ENCODE data around the gene GARNL3. TPM values are rescaled to one million over a fixed set of nuclear protein-coding genes. Genes with fewer than 3 reads are reported as not detected.

GARNL3 gene
- total and polyA plus RNA-seq, 2 donors (not counting 3 experiments of a cell fraction or from before 2014, with no cell fraction given), result 1.4 to 8.3 TPM

GRCh38 chr9:127277770-127278169 is 13.2 kb downstream of the GARNL3 start:
- FAIRE-seq, result no peak

GRCh38 chr9:127278372-127278771 is 13.8 kb downstream of the GARNL3 start:
- FAIRE-seq (no peak), DNase-seq (ENCODE audit: low read depth, low spot score) (no peak)
- intact Hi-C loops (cut with micrococcal nuclease) (no loop called here), dilution Hi-C loops (cut with MboI; ENCODE audit: extremely low pct_ligation_motif_present, low sequenced_read_pairs) (no loop called here)
- Histone ChIP-seq H3K36me3 (ENCODE audit: control insufficient read depth in 2 of 2, extremely low read depth in 1 of 2, insufficient read depth in 2 of 2, low read length in 2 of 2) (no peaks in the 10 kb centered on the region), H3K9me1 (replicated peaks; ENCODE audit: control insufficient read depth, extremely low read depth, insufficient read depth, low read length) (no peaks in the 10 kb centered on the region), H2AFZ (ENCODE audit: low read depth, low read length) (no peak overlapping the region), H3K9ac (replicated peaks; ENCODE audit: extremely low read depth, insufficient read depth, low read length) (no peak overlapping the region), H3K4me1 (ENCODE audit: control insufficient read depth, extremely low read depth, insufficient read depth, low read length) (no peaks in the 10 kb centered on the region), H3K27ac (ENCODE audit: insufficient read depth, low read depth, low read length) (no peak overlapping the region), H3K4me2 (ENCODE audit: insufficient read depth, low read length) (no peak overlapping the region), H3K27me3 (ENCODE audit: control insufficient read depth in 2 of 2, insufficient read depth in 2 of 2, low read length in 2 of 2) (no peaks in the 10 kb centered on the region), H3K9me3 (replicated peaks; ENCODE audit: control insufficient read depth, insufficient read depth, low read length) (no peaks in the 10 kb centered on the region), H3K4me3 (replicated peaks in 1 of 3; ENCODE audit: insufficient read depth in 1 of 3, low read depth in 1 of 3, low read length in 3 of 3) (no peak overlapping the region), H3K79me2 (ENCODE audit: control insufficient read depth, insufficient read depth, low read length) (no peaks in the 10 kb centered on the region), H4K20me1 (replicated peaks; ENCODE audit: control insufficient read depth, extremely low read depth, insufficient read depth, low read length) (no peaks in the 10 kb centered on the region)
- CTCF ChIA-PET, result no interaction called here
- no peak for TF ChIP-seq MAX (IDR thresholded peaks at IDR 0.05; ENCODE audit: insufficient read depth, insufficient read length)
- no peak for TF ChIP-seq EZH2 (IDR thresholded peaks at IDR 0.05; ENCODE audit: borderline replicate concordance, low read depth, low read length, severe bottlenecking)
- no peak for TF ChIP-seq POLR2AphosphoS5 (IDR thresholded peaks at IDR 0.05; ENCODE audit: insufficient read depth, low read depth, low read length)
- no peak for TF ChIP-seq GATA2 (IDR thresholded peaks at IDR 0.05; ENCODE audit: insufficient read depth, insufficient read length, low read depth, low read length)
- no peak for TF ChIP-seq CTCF (IDR thresholded peaks at IDR 0.05; ENCODE audit: extremely low read depth in 1 of 2, insufficient read depth in 1 of 2, low read depth in 1 of 2, low read length in 2 of 2)
- TF ChIP-seq FOS (IDR thresholded peaks at IDR 0.05; ENCODE audit: borderline replicate concordance, insufficient read depth, low read length), result no peak
- TF ChIP-seq POLR2A (IDR thresholded peaks at IDR 0.05; ENCODE audit: low read depth, low read length), result no peak
- TF ChIP-seq JUN (IDR thresholded peaks at IDR 0.05; ENCODE audit: borderline replicate concordance, insufficient read depth, insufficient read length, low read depth), result no peak
- TF ChIP-seq MYC (IDR thresholded peaks at IDR 0.05; ENCODE audit: low read depth, low read length), result no peak
- no TSS peak for BruUV-seq (replicated peaks)
- POLR2A ChIA-PET, result no interaction called here

More at GRCh38 chr9:127277770-127278169, 13.2 kb downstream of the GARNL3 start:
- TF ChIP-seq CTCF (IDR thresholded peaks at IDR 0.05; ENCODE audit: extremely low read depth in 1 of 2, insufficient read depth in 1 of 2, low read depth in 1 of 2, low read length in 2 of 2), result no peak
- no peak for TF ChIP-seq POLR2AphosphoS5 (IDR thresholded peaks at IDR 0.05; ENCODE audit: insufficient read depth, low read depth, low read length)
- Histone ChIP-seq H2AFZ (ENCODE audit: low read depth, low read length) (no peak overlapping the region), H3K9ac (replicated peaks; ENCODE audit: extremely low read depth, insufficient read depth, low read length) (no peak overlapping the region), H3K9me1 (replicated peaks; ENCODE audit: control insufficient read depth, extremely low read depth, insufficient read depth, low read length) (no peaks in the 10 kb centered on the region), H3K27ac (ENCODE audit: insufficient read depth, low read depth, low read length) (no peak overlapping the region), H4K20me1 (replicated peaks; ENCODE audit: control insufficient read depth, extremely low read depth, insufficient read depth, low read length) (no peaks in the 10 kb centered on the region), H3K9me3 (replicated peaks; ENCODE audit: control insufficient read depth, insufficient read depth, low read length) (no peaks in the 10 kb centered on the region), H3K4me1 (ENCODE audit: control insufficient read depth, extremely low read depth, insufficient read depth, low read length) (no peaks in the 10 kb centered on the region), H3K4me3 (replicated peaks in 1 of 3; ENCODE audit: insufficient read depth in 1 of 3, low read depth in 1 of 3, low read length in 3 of 3) (no peak overlapping the region), H3K4me2 (ENCODE audit: insufficient read depth, low read length) (no peak overlapping the region), H3K36me3 (ENCODE audit: control insufficient read depth in 2 of 2, extremely low read depth in 1 of 2, insufficient read depth in 2 of 2, low read length in 2 of 2) (no peaks in the 10 kb centered on the region), H3K27me3 (ENCODE audit: control insufficient read depth in 2 of 2, insufficient read depth in 2 of 2, low read length in 2 of 2) (no peaks in the 10 kb centered on the region), H3K79me2 (ENCODE audit: control insufficient read depth, insufficient read depth, low read length) (no peaks in the 10 kb centered on the region)
- no peak for DNase-seq (ENCODE audit: low read depth, low spot score)
- intact Hi-C loops (cut with micrococcal nuclease) (no loop called here), dilution Hi-C loops (cut with MboI; ENCODE audit: extremely low pct_ligation_motif_present, low sequenced_read_pairs) (no loop called here)
- no TSS peak for BruUV-seq (replicated peaks)
- CTCF ChIA-PET, result interaction anchor here (0.8 to 1.4 kb wide), 7 partner anchors 12 to 70 kb away, joined by 3 to 7 read pairs (median 4); no protein-coding TSS in a partner anchor
- POLR2A ChIA-PET, result no interaction called here
